H9 (cell line): Measurements from ENCODE around the gene PARP1. TPM values are rescaled to one million over a fixed set of nuclear protein-coding genes. Genes with fewer than 3 reads are reported as not detected.

Experiments used
- DNase-seq: peaks from one replicate; pipeline ENCODE4 v3.0.0-alpha.2; 2017
- H2AFZ ChIP-seq: one replicate; pipeline ENCODE4 v1.6.1; 2013; ENCODE audit warnings: mild to moderate bottlenecking, low read length, control low read depth, moderate library complexity
- H2AK5ac ChIP-seq: 2 replicates; pipeline ENCODE4 v1.6.1; 2013; ENCODE audit warnings: low read length, control low read depth, mixed read lengths; ENCODE audit not compliant: insufficient read length
- H2BK120ac ChIP-seq: one replicate; pipeline ENCODE4 v1.6.1; 2013; ENCODE audit warnings: low read depth, mild to moderate bottlenecking, low read length, control low read depth, inconsistent platforms; ENCODE audit not compliant: poor library complexity, severe bottlenecking
- H2BK12ac ChIP-seq: 2 replicates; pipeline ENCODE4 v1.6.1; 2013; ENCODE audit warnings: low read length, control low read depth, mixed read lengths, low read depth; ENCODE audit not compliant: insufficient read length
- H2BK15ac ChIP-seq: 2 replicates; pipeline ENCODE4 v1.6.1; 2013; ENCODE audit warnings: low read depth, low read length, control low read depth
- H2BK20ac ChIP-seq: one replicate; pipeline ENCODE4 v1.6.1; 2013; ENCODE audit warnings: low read depth, mild to moderate bottlenecking, low read length, control low read depth, inconsistent platforms; ENCODE audit not compliant: poor library complexity, severe bottlenecking
- H2BK5ac ChIP-seq: 2 replicates; pipeline ENCODE4 v1.6.1; 2013; ENCODE audit warnings: low read length, control low read depth, mixed read lengths; ENCODE audit not compliant: insufficient read length
- H3K14ac ChIP-seq: 2 replicates; pipeline ENCODE4 v1.6.1; 2013; ENCODE audit warnings: low read length, control low read depth; ENCODE audit not compliant: insufficient read depth
- H3K18ac ChIP-seq: 2 replicates; pipeline ENCODE4 v1.6.1; 2013; ENCODE audit warnings: low read depth, mild to moderate bottlenecking, mixed read lengths, low read length, control low read depth; ENCODE audit not compliant: insufficient read length
- H3K23ac ChIP-seq: 2 replicates; pipeline ENCODE4 v1.6.1; 2013; ENCODE audit warnings: low read length, control low read depth, mixed read lengths, low read depth; ENCODE audit not compliant: insufficient read length
- H3K23me2 ChIP-seq: 2 replicates; pipeline ENCODE4 v1.6.1; 2013; ENCODE audit warnings: low read depth, mild to moderate bottlenecking, mixed read lengths, low read length, control low read depth; ENCODE audit not compliant: insufficient read length, poor library complexity, severe bottlenecking
- H3K27ac ChIP-seq: 2 replicates; pipeline ENCODE4 v1.5.1; 2013; ENCODE audit warnings: low read length, control low read depth, mixed read lengths, low read depth; ENCODE audit not compliant: insufficient read length
- H3K27me3 ChIP-seq: 2 replicates; pipeline ENCODE4 v1.6.1; 2013; ENCODE audit warnings: low read length, control low read depth, inconsistent platforms; ENCODE audit not compliant: insufficient read depth
- H3K4ac ChIP-seq: 2 replicates; pipeline ENCODE4 v1.6.1; 2013; ENCODE audit warnings: low read depth, mild to moderate bottlenecking, control low read depth, inconsistent platforms, low read length, moderate library complexity
- H3K4me1 ChIP-seq: 2 replicates; pipeline ENCODE4 v1.6.1; 2013; ENCODE audit warnings: low read length, control low read depth, inconsistent platforms; ENCODE audit not compliant: insufficient read depth
- H3K4me2 ChIP-seq: 2 replicates; pipeline ENCODE4 v1.6.1; 2013; ENCODE audit warnings: low read length, control low read depth, mixed read lengths; ENCODE audit not compliant: insufficient read length, insufficient read depth
- H3K56ac ChIP-seq: 2 replicates; pipeline ENCODE4 v1.6.1; 2013; ENCODE audit warnings: low read depth, mild to moderate bottlenecking, mixed read lengths, low read length, control low read depth; ENCODE audit not compliant: insufficient read length
- H3K79me1 ChIP-seq: 2 replicates; pipeline ENCODE4 v1.6.1; 2013; ENCODE audit warnings: low read depth, mild to moderate bottlenecking, moderate library complexity, low read length, control low read depth, inconsistent platforms; ENCODE audit not compliant: insufficient read depth, poor library complexity, severe bottlenecking
- H3K79me2 ChIP-seq: 2 replicates; pipeline ENCODE4 v1.6.1; 2013; ENCODE audit warnings: low read length, control low read depth, inconsistent platforms; ENCODE audit not compliant: insufficient read depth
- H3K9ac ChIP-seq: 2 replicates; pipeline ENCODE4 v1.6.1; 2013; ENCODE audit warnings: low read length, control low read depth, mixed read lengths; ENCODE audit not compliant: insufficient read length; ENCODE audit errors: extremely low read depth
- H3K9me3 ChIP-seq: one replicate; pipeline ENCODE4 v1.6.1; 2013; ENCODE audit warnings: low read depth, low read length, inconsistent platforms; ENCODE audit not compliant: control insufficient read depth
- H3T11ph ChIP-seq: one replicate; pipeline ENCODE4 v1.6.1; 2013; ENCODE audit warnings: mild to moderate bottlenecking, low read length, control low read depth, inconsistent platforms
- H4K20me1 ChIP-seq: one replicate; pipeline ENCODE4 v1.6.1; 2013; ENCODE audit not compliant: control insufficient read depth, insufficient read length, insufficient read depth
- H4K5ac ChIP-seq: 2 replicates; pipeline ENCODE4 v1.6.1; 2013; ENCODE audit warnings: low read depth, mild to moderate bottlenecking, mixed read lengths, low read length, control low read depth; ENCODE audit not compliant: insufficient read length
- H4K8ac ChIP-seq: replicated peaks from 2 replicates; pipeline ENCODE4 v1.6.1; 2013; ENCODE audit warnings: low read length, control low read depth, mixed read lengths, low read depth; ENCODE audit not compliant: insufficient read length
- H4K91ac ChIP-seq: 2 replicates; pipeline ENCODE4 v1.6.1; 2013; ENCODE audit warnings: low read depth, mild to moderate bottlenecking, moderate library complexity, mixed read lengths, low read length, control low read depth; ENCODE audit not compliant: insufficient read length
- H3K27ac Mint-ChIP-seq, 3 experiments: 2 replicates in 2 of 3; 3 replicates in 1 of 3; pipeline ENCODE4 v1.8.0; 2020 to 2021; ENCODE audit warnings: mixed read lengths in 3 of 3, mild to moderate bottlenecking in 1 of 3, moderate library complexity in 1 of 3
- H3K27me3 Mint-ChIP-seq: 2 replicates; pipeline ENCODE4 v1.8.0; 2021; ENCODE audit warnings: low read depth, mild to moderate bottlenecking, moderate library complexity, mixed read lengths
- H3K36me3 Mint-ChIP-seq, 3 experiments: 2 replicates in 2 of 3; 3 replicates in 1 of 3; pipeline ENCODE4 v1.8.0; 2020 to 2021; ENCODE audit warnings: low read depth in 3 of 3, mixed read lengths in 3 of 3; ENCODE audit not compliant: insufficient read depth in 1 of 3
- H3K4me1 Mint-ChIP-seq, 2 experiments: 2 replicates each; pipeline ENCODE4 v1.8.0; 2020; ENCODE audit warnings: mixed read lengths in 2 of 2
- H3K4me3 Mint-ChIP-seq, 2 experiments: 2 replicates in 1 of 2; 3 replicates in 1 of 2; pipeline ENCODE4 v1.8.0; 2020 to 2021; ENCODE audit warnings: mild to moderate bottlenecking in 2 of 2, mixed read lengths in 2 of 2, moderate library complexity in 1 of 2
- H3K9me3 Mint-ChIP-seq, 2 experiments: 2 replicates in 1 of 2; 3 replicates in 1 of 2; pipeline ENCODE4 v1.8.0; 2020; ENCODE audit warnings: mild to moderate bottlenecking in 2 of 2, mixed read lengths in 2 of 2, moderate library complexity in 1 of 2
- CTCF ChIP-seq: fragments of 200-600 bp; sonication (generic); conservative IDR thresholded peaks from 3 replicates; pipeline ENCODE4 v1.8.0; 2021; ENCODE audit warnings: antibody characterized with exemption, mild to moderate bottlenecking
- WGBS: extraction: QIAGEN DNeasy Blood & Tissue Kit; methylation state at CpG from one replicate; pipeline ENCODE4 v1.1.7; 2013; ENCODE audit warnings: missing lambda C conversion rate, low lambda C conversion rate, mixed read lengths; ENCODE audit not compliant: insufficient read length; ENCODE audit errors: extremely low coverage; 5-methylcytosine and 5-hydroxymethylcytosine counted together
- total RNA-seq: library from RNA; stranded (reverse); gene quantifications from 2 replicates; pipeline ENCODE4 v1.2.1, GENCODE V29; 2021

Gene PARP1
- total RNA-seq, 1 experiment from 2014 or later, result 337 TPM

- H3K9ac ChIP-seq, result no peak overlapping the region
- no peak overlapping the region for H3K23ac ChIP-seq
- Mint-ChIP-seq H3K27ac (no peak overlapping the region; a peak in 1 of 7 replicates), H3K9me3 (no peaks in the 10 kb centered on the region; a peak in 1 of 5 replicates), H3K4me1 (peaks cover 2 to 8% of the 10 kb centered on the region in 2 experiments; a peak in 3 of 4 replicates), H3K27me3 (no peaks in the 10 kb centered on the region; the same call in none of the 2 replicates), H3K36me3 (peaks cover 0 to 2% (median 0%) of the 10 kb centered on the region in 3 experiments; a peak in 1 of 7 replicates), H3K4me3 (no peak overlapping the region)
- H3K56ac ChIP-seq, result no peak overlapping the region
- no peak overlapping the region for H2BK5ac ChIP-seq
- no peak overlapping the region for H2BK120ac ChIP-seq
- no peak overlapping the region for H2BK12ac ChIP-seq
- H3K4ac ChIP-seq, result no peak overlapping the region
- no peaks in the 10 kb centered on the region for H3K27me3 ChIP-seq
- H2BK15ac ChIP-seq, result no peak overlapping the region
- no peak overlapping the region for H2BK20ac ChIP-seq
- H4K91ac ChIP-seq, result no peak overlapping the region
- no peak overlapping the region for H4K5ac ChIP-seq
- DNase-seq, result no peak
- no peak overlapping the region for H2AK5ac ChIP-seq
- TF ChIP-seq CTCF, result no peak
- H3K23me2 ChIP-seq, result peaks cover 5% of the 10 kb centered on the region
- no peaks in the 10 kb centered on the region for H3K4me1 ChIP-seq
- H4K20me1 ChIP-seq, result no peaks in the 10 kb centered on the region
- H3T11ph ChIP-seq, result no peak overlapping the region
- H3K18ac ChIP-seq, result no peak overlapping the region
- H3K14ac ChIP-seq, result no peak overlapping the region
- H3K27ac ChIP-seq, result no peak overlapping the region
- no peak overlapping the region for H3K4me2 ChIP-seq
- no peak overlapping the region for H4K8ac ChIP-seq
- WGBS, result no CpG with 5 or more reads among the region's 5 CpGs
- peaks cover 8% of the 10 kb centered on the region; the same call in 1 of the 2 replicates for H3K79me2 ChIP-seq
- H2AFZ ChIP-seq, result no peak overlapping the region
- H3K79me1 ChIP-seq, result no peaks in the 10 kb centered on the region
- H3K9me3 ChIP-seq, result no peaks in the 10 kb centered on the region
These were observed 3.7 kb upstream of the PARP1 start for GRCh38 chr1:226411619-226412018.
